SK-N-SH (cell line): Measurements from ENCODE around the gene TBC1D1.

ENCODE experiments used
- EZH2phosphoT487 ChIP-seq: fragments of 200-600 bp; sonication (generic); IDR thresholded peaks from 2 replicates; pipeline ENCODE4 v1.6.1; 2017; ENCODE audit warnings: low read depth, mixed run types, mild to moderate bottlenecking, antibody characterized with exemption, moderate library complexity, borderline replicate concordance
- FOXM1 ChIP-seq: IDR thresholded peaks from 2 replicates; pipeline ENCODE4 v1.4.0; 2012; ENCODE audit warnings: low read depth, mild to moderate bottlenecking
- GABPA ChIP-seq: IDR thresholded peaks from 2 replicates; pipeline ENCODE4 v1.4.0; 2012; ENCODE audit warnings: low read depth, mild to moderate bottlenecking
- TF ChIP-seq, protein P1 (sequence below): fragments of 200-600 bp; sonication (generic); IDR thresholded peaks from 2 replicates; pipeline ENCODE4 v1.6.1; 2017; ENCODE audit warnings: antibody characterized with exemption, mild to moderate bottlenecking, moderate library complexity

GRCh38 chr4:37936889-37937498, 46.1 kb downstream of the TBC1D1 start:
- TF ChIP-seq, protein P1, sequence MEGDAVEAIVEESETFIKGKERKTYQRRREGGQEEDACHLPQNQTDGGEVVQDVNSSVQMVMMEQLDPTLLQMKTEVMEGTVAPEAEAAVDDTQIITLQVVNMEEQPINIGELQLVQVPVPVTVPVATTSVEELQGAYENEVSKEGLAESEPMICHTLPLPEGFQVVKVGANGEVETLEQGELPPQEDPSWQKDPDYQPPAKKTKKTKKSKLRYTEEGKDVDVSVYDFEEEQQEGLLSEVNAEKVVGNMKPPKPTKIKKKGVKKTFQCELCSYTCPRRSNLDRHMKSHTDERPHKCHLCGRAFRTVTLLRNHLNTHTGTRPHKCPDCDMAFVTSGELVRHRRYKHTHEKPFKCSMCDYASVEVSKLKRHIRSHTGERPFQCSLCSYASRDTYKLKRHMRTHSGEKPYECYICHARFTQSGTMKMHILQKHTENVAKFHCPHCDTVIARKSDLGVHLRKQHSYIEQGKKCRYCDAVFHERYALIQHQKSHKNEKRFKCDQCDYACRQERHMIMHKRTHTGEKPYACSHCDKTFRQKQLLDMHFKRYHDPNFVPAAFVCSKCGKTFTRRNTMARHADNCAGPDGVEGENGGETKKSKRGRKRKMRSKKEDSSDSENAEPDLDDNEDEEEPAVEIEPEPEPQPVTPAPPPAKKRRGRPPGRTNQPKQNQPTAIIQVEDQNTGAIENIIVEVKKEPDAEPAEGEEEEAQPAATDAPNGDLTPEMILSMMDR: no peak
- TF ChIP-seq FOXM1 (no peak), GABPA (no peak), EZH2phosphoT487 (no peak)
